H9 (cell line): ENCODE data around the gene NEDD4L. TPM values are rescaled to one million over a fixed set of nuclear protein-coding genes. Genes with fewer than 3 reads are reported as not detected.

ENCODE experiments used
- DNase-seq: peaks from one replicate; pipeline ENCODE4 v3.0.0-alpha.2; 2017
- H2AFZ ChIP-seq: one replicate; pipeline ENCODE4 v1.6.1; 2013; ENCODE audit warnings: mild to moderate bottlenecking, low read length, control low read depth, moderate library complexity
- H2AK5ac ChIP-seq: 2 replicates; pipeline ENCODE4 v1.6.1; 2013; ENCODE audit warnings: low read length, control low read depth, mixed read lengths; ENCODE audit not compliant: insufficient read length
- H2BK120ac ChIP-seq: one replicate; pipeline ENCODE4 v1.6.1; 2013; ENCODE audit warnings: low read depth, mild to moderate bottlenecking, low read length, control low read depth, inconsistent platforms; ENCODE audit not compliant: poor library complexity, severe bottlenecking
- H2BK12ac ChIP-seq: 2 replicates; pipeline ENCODE4 v1.6.1; 2013; ENCODE audit warnings: low read length, control low read depth, mixed read lengths, low read depth; ENCODE audit not compliant: insufficient read length
- H2BK15ac ChIP-seq: 2 replicates; pipeline ENCODE4 v1.6.1; 2013; ENCODE audit warnings: low read depth, low read length, control low read depth
- H2BK20ac ChIP-seq: one replicate; pipeline ENCODE4 v1.6.1; 2013; ENCODE audit warnings: low read depth, mild to moderate bottlenecking, low read length, control low read depth, inconsistent platforms; ENCODE audit not compliant: poor library complexity, severe bottlenecking
- H2BK5ac ChIP-seq: 2 replicates; pipeline ENCODE4 v1.6.1; 2013; ENCODE audit warnings: low read length, control low read depth, mixed read lengths; ENCODE audit not compliant: insufficient read length
- H3K14ac ChIP-seq: 2 replicates; pipeline ENCODE4 v1.6.1; 2013; ENCODE audit warnings: low read length, control low read depth; ENCODE audit not compliant: insufficient read depth
- H3K18ac ChIP-seq: 2 replicates; pipeline ENCODE4 v1.6.1; 2013; ENCODE audit warnings: low read depth, mild to moderate bottlenecking, mixed read lengths, low read length, control low read depth; ENCODE audit not compliant: insufficient read length
- H3K23ac ChIP-seq: 2 replicates; pipeline ENCODE4 v1.6.1; 2013; ENCODE audit warnings: low read length, control low read depth, mixed read lengths, low read depth; ENCODE audit not compliant: insufficient read length
- H3K23me2 ChIP-seq: 2 replicates; pipeline ENCODE4 v1.6.1; 2013; ENCODE audit warnings: low read depth, mild to moderate bottlenecking, mixed read lengths, low read length, control low read depth; ENCODE audit not compliant: insufficient read length, poor library complexity, severe bottlenecking
- H3K27ac ChIP-seq: 2 replicates; pipeline ENCODE4 v1.5.1; 2013; ENCODE audit warnings: low read length, control low read depth, mixed read lengths, low read depth; ENCODE audit not compliant: insufficient read length
- H3K27me3 ChIP-seq: 2 replicates; pipeline ENCODE4 v1.6.1; 2013; ENCODE audit warnings: low read length, control low read depth, inconsistent platforms; ENCODE audit not compliant: insufficient read depth
- H3K4ac ChIP-seq: 2 replicates; pipeline ENCODE4 v1.6.1; 2013; ENCODE audit warnings: low read depth, mild to moderate bottlenecking, control low read depth, inconsistent platforms, low read length, moderate library complexity
- H3K4me1 ChIP-seq: 2 replicates; pipeline ENCODE4 v1.6.1; 2013; ENCODE audit warnings: low read length, control low read depth, inconsistent platforms; ENCODE audit not compliant: insufficient read depth
- H3K4me2 ChIP-seq: 2 replicates; pipeline ENCODE4 v1.6.1; 2013; ENCODE audit warnings: low read length, control low read depth, mixed read lengths; ENCODE audit not compliant: insufficient read length, insufficient read depth
- H3K56ac ChIP-seq: 2 replicates; pipeline ENCODE4 v1.6.1; 2013; ENCODE audit warnings: low read depth, mild to moderate bottlenecking, mixed read lengths, low read length, control low read depth; ENCODE audit not compliant: insufficient read length
- H3K79me1 ChIP-seq: 2 replicates; pipeline ENCODE4 v1.6.1; 2013; ENCODE audit warnings: low read depth, mild to moderate bottlenecking, moderate library complexity, low read length, control low read depth, inconsistent platforms; ENCODE audit not compliant: insufficient read depth, poor library complexity, severe bottlenecking
- H3K79me2 ChIP-seq: 2 replicates; pipeline ENCODE4 v1.6.1; 2013; ENCODE audit warnings: low read length, control low read depth, inconsistent platforms; ENCODE audit not compliant: insufficient read depth
- H3K9ac ChIP-seq: 2 replicates; pipeline ENCODE4 v1.6.1; 2013; ENCODE audit warnings: low read length, control low read depth, mixed read lengths; ENCODE audit not compliant: insufficient read length; ENCODE audit errors: extremely low read depth
- H3K9me3 ChIP-seq: one replicate; pipeline ENCODE4 v1.6.1; 2013; ENCODE audit warnings: low read depth, low read length, inconsistent platforms; ENCODE audit not compliant: control insufficient read depth
- H3T11ph ChIP-seq: one replicate; pipeline ENCODE4 v1.6.1; 2013; ENCODE audit warnings: mild to moderate bottlenecking, low read length, control low read depth, inconsistent platforms
- H4K20me1 ChIP-seq: one replicate; pipeline ENCODE4 v1.6.1; 2013; ENCODE audit not compliant: control insufficient read depth, insufficient read length, insufficient read depth
- H4K5ac ChIP-seq: 2 replicates; pipeline ENCODE4 v1.6.1; 2013; ENCODE audit warnings: low read depth, mild to moderate bottlenecking, mixed read lengths, low read length, control low read depth; ENCODE audit not compliant: insufficient read length
- H4K8ac ChIP-seq: replicated peaks from 2 replicates; pipeline ENCODE4 v1.6.1; 2013; ENCODE audit warnings: low read length, control low read depth, mixed read lengths, low read depth; ENCODE audit not compliant: insufficient read length
- H4K91ac ChIP-seq: 2 replicates; pipeline ENCODE4 v1.6.1; 2013; ENCODE audit warnings: low read depth, mild to moderate bottlenecking, moderate library complexity, mixed read lengths, low read length, control low read depth; ENCODE audit not compliant: insufficient read length
- H3K27ac Mint-ChIP-seq, 3 experiments: 2 replicates in 2 of 3; 3 replicates in 1 of 3; pipeline ENCODE4 v1.8.0; 2020 to 2021; ENCODE audit warnings: mixed read lengths in 3 of 3, mild to moderate bottlenecking in 1 of 3, moderate library complexity in 1 of 3
- H3K27me3 Mint-ChIP-seq: 2 replicates; pipeline ENCODE4 v1.8.0; 2021; ENCODE audit warnings: low read depth, mild to moderate bottlenecking, moderate library complexity, mixed read lengths
- H3K36me3 Mint-ChIP-seq, 3 experiments: 2 replicates in 2 of 3; 3 replicates in 1 of 3; pipeline ENCODE4 v1.8.0; 2020 to 2021; ENCODE audit warnings: low read depth in 3 of 3, mixed read lengths in 3 of 3; ENCODE audit not compliant: insufficient read depth in 1 of 3
- H3K4me1 Mint-ChIP-seq, 2 experiments: 2 replicates each; pipeline ENCODE4 v1.8.0; 2020; ENCODE audit warnings: mixed read lengths in 2 of 2
- H3K4me3 Mint-ChIP-seq, 2 experiments: 2 replicates in 1 of 2; 3 replicates in 1 of 2; pipeline ENCODE4 v1.8.0; 2020 to 2021; ENCODE audit warnings: mild to moderate bottlenecking in 2 of 2, mixed read lengths in 2 of 2, moderate library complexity in 1 of 2
- H3K9me3 Mint-ChIP-seq, 2 experiments: 2 replicates in 1 of 2; 3 replicates in 1 of 2; pipeline ENCODE4 v1.8.0; 2020; ENCODE audit warnings: mild to moderate bottlenecking in 2 of 2, mixed read lengths in 2 of 2, moderate library complexity in 1 of 2
- WGBS: extraction: QIAGEN DNeasy Blood & Tissue Kit; methylation state at CpG from one replicate; pipeline ENCODE4 v1.1.7; 2013; ENCODE audit warnings: missing lambda C conversion rate, low lambda C conversion rate, mixed read lengths; ENCODE audit not compliant: insufficient read length; ENCODE audit errors: extremely low coverage; 5-methylcytosine and 5-hydroxymethylcytosine counted together
- long read RNA-seq: library from polyadenylated mRNA; unstranded; transcript quantifications from one replicate; pipeline ENCODE4 v2.0.0, GENCODE V29; 2020
- total RNA-seq: library from RNA; stranded (reverse); gene quantifications from 2 replicates; pipeline ENCODE4 v1.2.1, GENCODE V29; 2021
- TF ChIP-seq, protein P1 (sequence below): fragments of 200-600 bp; sonication (generic); conservative IDR thresholded peaks from 3 replicates; pipeline ENCODE4 v1.8.0; 2021; ENCODE audit warnings: antibody characterized with exemption, mild to moderate bottlenecking

Gene NEDD4L
- total RNA-seq = 56.1 and 76.3 TPM in 2 replicates
- long read RNA-seq, full-length matches to known transcripts = 17 of 54 reads
- long read RNA-seq, partial matches to known transcripts = 16 of 54 reads
- long read RNA-seq, other reads (novel, unspliced or antisense) = 21 of 54 reads

DNA sequence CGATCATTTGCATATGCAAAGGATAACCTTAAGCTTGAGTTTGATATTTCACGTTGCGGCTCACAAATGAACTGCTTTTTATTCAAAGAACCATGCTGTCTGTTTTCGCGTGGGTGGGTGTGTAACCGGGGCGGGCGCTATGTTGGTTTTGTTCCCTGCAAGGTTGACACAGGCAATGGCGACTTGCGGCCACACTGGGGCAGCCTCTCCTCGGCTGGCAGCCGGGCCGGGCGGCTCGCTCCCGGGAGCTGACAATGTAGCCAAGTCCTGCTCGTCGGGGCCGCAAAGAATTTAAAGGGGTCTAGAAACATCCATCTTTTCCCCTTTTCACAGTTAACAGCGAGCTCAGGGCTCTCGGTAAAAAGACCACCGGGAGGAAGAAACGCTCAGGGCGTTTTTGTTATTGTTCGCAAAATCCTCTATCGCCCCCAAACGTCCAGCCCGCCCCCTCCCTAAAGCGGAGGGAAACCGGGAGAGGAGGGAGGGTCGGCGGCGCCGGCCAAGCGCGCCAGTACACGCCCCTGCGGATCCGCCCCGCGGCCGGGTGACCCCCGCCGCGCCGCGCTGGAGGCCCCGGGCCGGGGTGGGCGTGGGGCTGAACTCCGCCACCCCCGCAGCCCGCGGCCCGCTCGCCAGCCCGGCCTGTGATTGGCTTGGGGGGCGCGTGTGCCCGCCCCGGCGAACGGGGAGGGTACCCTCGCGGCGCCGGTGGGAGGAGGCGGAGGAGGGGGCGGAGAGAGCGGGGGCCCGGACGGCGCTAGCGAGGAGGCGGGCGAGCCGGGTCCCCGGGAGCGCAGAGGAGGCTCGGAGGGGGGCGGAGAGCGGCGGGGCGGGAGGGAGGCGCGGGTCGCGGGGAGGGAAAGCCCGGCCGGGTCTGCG, at the start of gene NEDD4L:
NEDD4L (plus strand) TSS at position 736 of the 879 bp plus-strand sequence. CDS start 435 bp downstream, outside the sequence.
- H3K27me3 ChIP-seq = no peaks in the 10 kb centered on the region
- H2AFZ ChIP-seq = no peak within 1 kb of the TSS
- DNase-seq = peak; percentile 87
- no peak within 1 kb of the TSS for H3T11ph ChIP-seq
- H3K14ac ChIP-seq = no peak within 1 kb of the TSS; the same call in 1 of the 2 replicates
- no CpG with 5 or more reads among the region's 91 CpGs for WGBS
- H2AK5ac ChIP-seq = no peak within 1 kb of the TSS
- no peak within 1 kb of the TSS for H3K18ac ChIP-seq
- no peaks in the 10 kb centered on the region; the same call in 1 of the 2 replicates for H3K4me1 ChIP-seq
- H3K4ac ChIP-seq = no peak within 1 kb of the TSS
- Mint-ChIP-seq H3K4me1 (peaks cover 26 to 31% of the 10 kb centered on the region in 2 experiments), H3K9me3 (no peaks in the 10 kb centered on the region; a peak in 1 of 5 replicates), H3K27me3 (peaks cover 17% of the 10 kb centered on the region), H3K36me3 (peaks cover 0 to 1% (median 0%) of the 10 kb centered on the region in 3 experiments; a peak in 1 of 7 replicates), H3K4me3 (peak within 1 kb of the TSS; percentile 91 to 99), H3K27ac (peak within 1 kb of the TSS; percentile 36 to 97 (median 95); a peak in 6 of 7 replicates)
- no peaks in the 10 kb centered on the region for H3K79me1 ChIP-seq
- H4K5ac ChIP-seq = no peak within 1 kb of the TSS
- no peak within 1 kb of the TSS for H2BK20ac ChIP-seq
- H3K79me2 ChIP-seq = peaks cover 17% of the 10 kb centered on the region; the same call in 1 of the 2 replicates
- H3K56ac ChIP-seq = no peak within 1 kb of the TSS
- no peak within 1 kb of the TSS for H2BK12ac ChIP-seq
- H3K23me2 ChIP-seq = peaks cover 13% of the 10 kb centered on the region
- H3K9ac ChIP-seq = no peak within 1 kb of the TSS
- H2BK5ac ChIP-seq = no peak within 1 kb of the TSS
- H4K20me1 ChIP-seq = no peaks in the 10 kb centered on the region
- H3K9me3 ChIP-seq = no peaks in the 10 kb centered on the region
- H3K23ac ChIP-seq = no peak within 1 kb of the TSS
- H4K91ac ChIP-seq = no peak within 1 kb of the TSS
- TF ChIP-seq, protein P1, sequence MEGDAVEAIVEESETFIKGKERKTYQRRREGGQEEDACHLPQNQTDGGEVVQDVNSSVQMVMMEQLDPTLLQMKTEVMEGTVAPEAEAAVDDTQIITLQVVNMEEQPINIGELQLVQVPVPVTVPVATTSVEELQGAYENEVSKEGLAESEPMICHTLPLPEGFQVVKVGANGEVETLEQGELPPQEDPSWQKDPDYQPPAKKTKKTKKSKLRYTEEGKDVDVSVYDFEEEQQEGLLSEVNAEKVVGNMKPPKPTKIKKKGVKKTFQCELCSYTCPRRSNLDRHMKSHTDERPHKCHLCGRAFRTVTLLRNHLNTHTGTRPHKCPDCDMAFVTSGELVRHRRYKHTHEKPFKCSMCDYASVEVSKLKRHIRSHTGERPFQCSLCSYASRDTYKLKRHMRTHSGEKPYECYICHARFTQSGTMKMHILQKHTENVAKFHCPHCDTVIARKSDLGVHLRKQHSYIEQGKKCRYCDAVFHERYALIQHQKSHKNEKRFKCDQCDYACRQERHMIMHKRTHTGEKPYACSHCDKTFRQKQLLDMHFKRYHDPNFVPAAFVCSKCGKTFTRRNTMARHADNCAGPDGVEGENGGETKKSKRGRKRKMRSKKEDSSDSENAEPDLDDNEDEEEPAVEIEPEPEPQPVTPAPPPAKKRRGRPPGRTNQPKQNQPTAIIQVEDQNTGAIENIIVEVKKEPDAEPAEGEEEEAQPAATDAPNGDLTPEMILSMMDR = peak; percentile 93
- no peak within 1 kb of the TSS for H2BK120ac ChIP-seq
- H2BK15ac ChIP-seq = no peak within 1 kb of the TSS
- H3K27ac ChIP-seq = no peak within 1 kb of the TSS
- no peak within 1 kb of the TSS for H4K8ac ChIP-seq
- H3K4me2 ChIP-seq = peak within 1 kb of the TSS; percentile 70
